Erythroblast (primary cell): ENCODE data around the gene PDE4D.

Source experiments
- GATA1 ChIP-seq: IDR thresholded peaks from 2 replicates; pipeline ENCODE4 v1.6.1; 2011; ENCODE audit warnings: low read depth, mild to moderate bottlenecking, control low read depth, low read length, moderate library complexity
- POLR2A ChIP-seq: IDR thresholded peaks from 2 replicates; pipeline ENCODE4 v1.6.1; 2011; ENCODE audit warnings: mild to moderate bottlenecking, low read length

DNA sequence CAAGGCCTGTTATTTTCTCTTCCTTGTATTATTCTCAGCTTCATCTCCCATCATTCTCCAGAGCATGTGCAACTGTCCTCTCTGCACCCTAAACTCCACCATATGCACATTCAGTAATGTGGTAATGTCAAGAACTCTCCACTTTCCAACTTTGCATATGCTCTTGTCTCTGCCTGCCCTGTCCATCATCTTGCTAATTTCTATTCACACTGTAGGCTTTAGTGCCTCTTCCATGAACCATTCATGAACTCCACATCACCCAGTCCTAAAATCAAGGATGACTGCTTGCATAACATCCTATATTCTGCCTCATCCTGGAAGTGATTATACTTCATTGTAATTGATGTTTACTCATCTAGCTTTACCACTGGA lies 354.8 kb downstream of the PDE4D start:
- TF ChIP-seq POLR2A (no peak), GATA1 (no peak)
